ENCODE measurements around the gene TRIM62.
A peak's percentile ranks its signal among the peaks of the same experiment; 100 is the strongest.

The TRIM62 gene

DNA sequence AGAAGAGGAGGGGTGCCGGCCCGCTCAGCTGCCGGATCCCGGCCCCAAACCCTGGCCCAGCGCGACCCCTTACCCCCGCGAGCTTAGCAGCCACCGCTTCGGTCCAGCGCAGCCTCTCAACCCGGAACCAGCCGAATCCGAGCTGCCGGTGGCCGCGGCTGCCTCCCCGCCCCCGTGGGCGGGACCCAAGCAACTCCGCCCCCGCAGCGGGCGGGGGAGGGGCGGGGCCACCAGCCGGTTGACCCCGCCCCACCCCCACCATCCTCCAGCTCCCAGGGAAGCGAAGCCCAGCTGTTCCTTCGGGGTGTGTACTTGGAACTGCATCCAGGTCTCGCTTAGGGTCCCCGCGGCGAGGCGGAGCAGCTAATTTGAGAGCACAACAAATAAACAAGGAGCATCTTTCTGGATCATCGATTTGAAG, at the start of gene TRIM62:
Gene TRIM62, minus strand, starts transcription at position 123 of the 421 bp plus-strand sequence. CDS start 611 bp downstream, outside the sequence.
- DNase-seq (ENCODE audit: low read depth): peak; percentile 96
- Histone ChIP-seq H3K4me1 (ENCODE audit: control insufficient read depth, insufficient read depth, low read length) (peaks cover 5% of the 10 kb centered on the region), H3K9ac (ENCODE audit: low read length) (peak within 1 kb of the TSS; percentile 51), H3K27me3 (replicated peaks; ENCODE audit: control insufficient read depth, insufficient read depth, low read length) (peaks cover 4% of the 10 kb centered on the region), H3K4me3 (ENCODE audit: low read length) (peak within 1 kb of the TSS; percentile 84), H3K36me3 (ENCODE audit: control insufficient read depth, insufficient read depth, low read length, severe bottlenecking) (no peaks in the 10 kb centered on the region), H3K9me3 (ENCODE audit: control insufficient read depth, low read length) (no peaks in the 10 kb centered on the region)

DNA sequence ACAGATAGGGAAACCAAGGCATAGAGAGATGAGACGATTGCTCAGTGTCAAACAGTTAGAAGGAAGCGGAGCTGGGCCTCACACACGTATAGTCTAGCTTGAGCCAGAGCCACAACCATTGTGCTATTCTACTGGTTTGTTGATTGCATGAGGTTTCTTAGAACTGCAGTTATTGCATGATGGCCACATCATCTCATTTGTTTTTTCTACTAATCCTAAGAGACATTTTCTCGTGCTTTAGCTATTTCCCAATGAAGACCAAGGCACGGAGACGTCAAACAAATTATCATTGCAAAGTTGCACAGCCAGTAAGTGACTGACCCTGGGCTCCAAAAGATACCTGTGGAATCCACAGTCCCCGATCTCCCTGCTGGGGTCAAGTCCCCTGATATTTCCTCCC, 49.3 kb upstream of the TRIM62 start:
- H3K27me3 ChIP-seq (replicated peaks; ENCODE audit: control insufficient read depth, insufficient read depth, low read length): no peaks in the 10 kb centered on the region
- peak; percentile 54 for DNase-seq (ENCODE audit: low read depth)
- no peaks in the 10 kb centered on the region for H3K9me3 ChIP-seq (ENCODE audit: control insufficient read depth, low read length)
- no peak overlapping the region for H3K4me3 ChIP-seq (ENCODE audit: low read length)
- H3K4me1 ChIP-seq (ENCODE audit: control insufficient read depth, insufficient read depth, low read length): peaks cover 3% of the 10 kb centered on the region
- no peaks in the 10 kb centered on the region for H3K36me3 ChIP-seq (ENCODE audit: control insufficient read depth, insufficient read depth, low read length, severe bottlenecking)
- no peak overlapping the region for H3K9ac ChIP-seq (ENCODE audit: low read length)

DNA sequence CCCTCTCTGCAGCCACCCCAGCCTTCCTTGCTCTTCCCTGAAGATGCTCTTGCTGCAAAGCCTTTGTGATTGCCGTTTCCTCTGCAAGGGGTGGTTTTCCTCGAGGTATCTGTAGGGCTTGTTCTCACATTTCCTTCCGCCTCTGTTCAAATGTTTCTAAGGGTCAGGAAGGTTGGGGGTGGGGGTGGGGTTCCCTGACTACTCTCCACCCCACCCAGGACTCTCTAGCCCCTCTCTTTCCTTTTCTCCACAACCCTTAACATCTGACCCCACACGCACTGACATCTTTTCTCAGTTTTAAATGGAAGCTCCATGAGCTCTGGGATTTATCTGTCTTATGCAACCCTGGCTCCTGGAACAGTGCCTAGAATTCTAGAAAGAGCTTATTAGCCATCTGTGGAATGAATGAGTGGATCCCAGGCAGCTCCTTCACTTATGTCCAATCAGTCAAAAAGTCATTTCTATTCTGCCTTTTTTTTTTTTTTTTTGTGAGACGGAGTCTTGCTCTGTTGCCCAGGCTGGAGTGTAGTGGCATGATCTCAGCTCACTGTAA, 47.2 kb upstream of the TRIM62 start:
- peak; percentile 96 for DNase-seq (ENCODE audit: low read depth)
- peaks cover 11% of the 10 kb centered on the region for H3K9me3 ChIP-seq (ENCODE audit: control insufficient read depth, low read length)
- H3K27me3 ChIP-seq (replicated peaks; ENCODE audit: control insufficient read depth, insufficient read depth, low read length): no peaks in the 10 kb centered on the region

DNA sequence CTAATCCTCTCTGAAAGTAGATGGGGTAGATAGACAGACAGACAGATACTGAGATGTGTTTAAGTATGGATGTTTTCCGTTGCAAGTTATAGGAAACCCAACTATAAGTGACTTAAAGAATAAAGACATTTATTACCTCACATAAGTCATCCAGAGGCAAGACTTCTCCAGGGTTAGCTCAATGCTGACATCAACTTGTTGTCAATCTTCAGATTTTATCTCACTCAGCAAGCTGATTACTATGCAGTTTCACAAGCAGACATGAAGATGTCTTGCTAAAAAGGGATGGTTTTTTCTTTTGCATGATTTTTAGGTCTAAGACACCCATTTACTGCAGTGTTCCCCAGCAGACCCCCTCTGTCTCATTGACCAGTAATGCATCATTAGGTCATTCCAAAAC, 43.7 kb upstream of the TRIM62 start:
- peaks cover 18% of the 10 kb centered on the region for H3K4me1 ChIP-seq (ENCODE audit: control insufficient read depth, insufficient read depth, low read length)
- no peak for DNase-seq (ENCODE audit: low read depth)
- H3K27me3 ChIP-seq (replicated peaks; ENCODE audit: control insufficient read depth, insufficient read depth, low read length): no peaks in the 10 kb centered on the region
- no peak overlapping the region for H3K9ac ChIP-seq (ENCODE audit: low read length)
- H3K9me3 ChIP-seq (ENCODE audit: control insufficient read depth, low read length): peaks cover 12% of the 10 kb centered on the region
- no peak overlapping the region for H3K4me3 ChIP-seq (ENCODE audit: low read length)
- H3K36me3 ChIP-seq (ENCODE audit: control insufficient read depth, insufficient read depth, low read length, severe bottlenecking): no peaks in the 10 kb centered on the region

More for the DNA sequence above, 47.2 kb upstream of the TRIM62 start:
- Histone ChIP-seq H3K36me3 (ENCODE audit: control insufficient read depth, insufficient read depth, low read length, severe bottlenecking) (no peaks in the 10 kb centered on the region), H3K4me3 (ENCODE audit: low read length) (no peak overlapping the region), H3K4me1 (ENCODE audit: control insufficient read depth, insufficient read depth, low read length) (peaks cover 3% of the 10 kb centered on the region), H3K9ac (ENCODE audit: low read length) (no peak overlapping the region)

DNA sequence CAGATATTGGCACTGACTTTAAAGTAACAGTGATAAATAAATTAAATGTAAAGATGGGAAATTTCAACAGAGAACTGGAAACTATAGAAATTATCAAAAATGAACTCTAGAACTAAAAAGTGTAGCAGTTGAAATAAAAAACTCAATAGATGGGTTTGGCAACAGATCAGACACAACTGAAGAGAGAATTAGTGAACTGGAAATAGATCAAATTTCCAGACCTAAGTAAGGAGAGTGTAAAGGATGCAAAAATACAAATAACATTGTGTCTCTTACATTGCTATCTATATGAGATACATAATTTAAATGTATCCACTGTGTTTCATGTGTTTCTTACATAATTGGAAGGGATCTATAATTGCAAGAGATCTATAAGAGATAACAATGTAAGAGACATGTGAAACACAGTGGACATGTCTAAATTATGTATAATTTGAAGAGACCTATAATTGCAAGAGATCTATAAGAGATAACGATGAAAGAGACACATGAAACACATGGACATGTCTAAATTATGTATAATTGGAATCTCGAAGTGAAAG, 42.4 kb upstream of the TRIM62 start:
- Histone ChIP-seq H3K36me3 (ENCODE audit: control insufficient read depth, insufficient read depth, low read length, severe bottlenecking) (no peaks in the 10 kb centered on the region), H3K9ac (ENCODE audit: low read length) (no peak overlapping the region), H3K4me1 (ENCODE audit: control insufficient read depth, insufficient read depth, low read length) (peaks cover 19% of the 10 kb centered on the region), H3K27me3 (replicated peaks; ENCODE audit: control insufficient read depth, insufficient read depth, low read length) (no peaks in the 10 kb centered on the region), H3K9me3 (ENCODE audit: control insufficient read depth, low read length) (peaks cover 12% of the 10 kb centered on the region), H3K4me3 (ENCODE audit: low read length) (no peak overlapping the region)
- DNase-seq (ENCODE audit: low read depth): no peak

DNA sequence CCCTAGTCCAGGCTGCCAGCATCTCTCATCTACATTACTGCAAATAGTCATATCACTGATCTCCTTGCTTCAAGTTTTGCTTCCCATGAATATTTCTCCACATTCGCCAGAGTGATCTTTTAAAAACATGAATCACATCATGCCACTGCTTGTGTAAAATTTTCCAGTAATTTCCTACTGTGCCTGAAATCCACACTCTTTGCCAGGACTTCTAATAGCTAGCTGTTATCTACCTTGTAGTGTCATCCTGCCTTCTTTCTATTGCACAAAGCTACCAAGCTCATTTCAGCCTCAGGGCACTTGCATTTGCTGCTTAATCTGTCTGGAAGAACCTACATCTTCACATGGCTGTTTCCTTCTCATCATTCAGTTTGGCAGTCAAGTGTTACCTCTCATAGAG, 40.5 kb upstream of the TRIM62 start:
- Histone ChIP-seq H3K4me3 (ENCODE audit: low read length) (no peak overlapping the region), H3K9me3 (ENCODE audit: control insufficient read depth, low read length) (peaks cover 12% of the 10 kb centered on the region), H3K27me3 (replicated peaks; ENCODE audit: control insufficient read depth, insufficient read depth, low read length) (no peaks in the 10 kb centered on the region), H3K9ac (ENCODE audit: low read length) (no peak overlapping the region), H3K4me1 (ENCODE audit: control insufficient read depth, insufficient read depth, low read length) (peaks cover 19% of the 10 kb centered on the region), H3K36me3 (ENCODE audit: control insufficient read depth, insufficient read depth, low read length, severe bottlenecking) (no peaks in the 10 kb centered on the region)
- DNase-seq (ENCODE audit: low read depth): peak; percentile 32

DNA sequence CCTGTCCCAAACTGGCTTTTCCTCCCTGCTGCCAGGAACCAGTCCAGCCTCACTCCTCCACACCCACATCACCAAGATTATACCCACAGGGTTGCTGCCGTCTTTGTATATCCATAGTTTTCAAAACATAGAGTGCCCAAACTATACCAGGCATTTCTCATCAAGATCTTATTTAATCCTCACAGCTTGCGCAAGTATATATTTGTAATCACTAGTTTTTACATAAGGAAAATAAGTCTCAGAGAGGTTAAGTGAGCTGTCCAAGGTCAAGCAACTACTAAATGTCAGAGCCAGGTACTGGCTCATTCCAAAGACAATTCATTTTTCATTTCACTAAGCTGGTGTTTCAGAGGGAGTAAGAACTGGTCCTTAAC, 39.5 kb upstream of the TRIM62 start:
- H3K4me3 ChIP-seq (ENCODE audit: low read length): no peak overlapping the region
- no peaks in the 10 kb centered on the region for H3K36me3 ChIP-seq (ENCODE audit: control insufficient read depth, insufficient read depth, low read length, severe bottlenecking)
- no peaks in the 10 kb centered on the region for H3K27me3 ChIP-seq (replicated peaks; ENCODE audit: control insufficient read depth, insufficient read depth, low read length)
- no peak overlapping the region for H3K9ac ChIP-seq (ENCODE audit: low read length)
- peaks cover 19% of the 10 kb centered on the region for H3K4me1 ChIP-seq (ENCODE audit: control insufficient read depth, insufficient read depth, low read length)
- peaks cover 12% of the 10 kb centered on the region for H3K9me3 ChIP-seq (ENCODE audit: control insufficient read depth, low read length)
- peak; percentile 54 for DNase-seq (ENCODE audit: low read depth)

DNA sequence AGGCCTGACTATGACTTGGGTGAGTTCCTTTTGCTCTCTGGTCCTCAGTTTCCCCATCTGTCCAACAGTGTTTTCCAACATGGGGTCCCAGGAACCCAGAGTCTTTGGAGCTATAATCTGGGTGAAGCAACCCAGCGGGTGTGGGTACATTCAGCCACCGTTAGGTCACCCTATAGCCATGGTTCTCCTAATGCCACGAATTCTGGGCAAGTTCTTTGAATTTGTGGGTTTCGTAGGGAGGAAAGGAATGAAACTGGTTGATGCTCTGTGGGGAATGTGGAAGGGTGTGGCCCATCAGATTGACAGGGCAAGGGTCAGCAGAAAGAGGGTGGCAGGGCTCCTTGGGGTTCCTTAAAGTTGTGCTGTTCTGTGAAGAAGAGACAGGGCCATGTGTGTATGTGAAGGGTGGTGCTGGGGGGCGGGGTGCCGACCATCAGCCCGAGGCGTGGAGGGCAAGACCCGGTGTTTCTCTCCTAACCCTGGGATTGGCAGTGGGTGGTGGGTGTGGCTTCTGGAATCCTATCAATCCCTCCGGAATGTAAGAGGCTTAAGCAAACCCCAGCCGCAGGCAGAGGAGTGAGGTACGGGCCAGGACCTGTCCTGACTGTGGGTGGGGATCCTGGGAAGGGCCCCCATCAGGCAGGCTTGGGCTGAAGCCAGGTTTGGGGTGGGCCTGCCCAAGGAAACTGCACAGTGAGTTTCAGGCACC, 39.0 kb upstream of the TRIM62 start:
- H3K27me3 ChIP-seq (replicated peaks; ENCODE audit: control insufficient read depth, insufficient read depth, low read length): no peaks in the 10 kb centered on the region
- H3K9ac ChIP-seq (ENCODE audit: low read length): no peak overlapping the region
- peaks cover 19% of the 10 kb centered on the region for H3K4me1 ChIP-seq (ENCODE audit: control insufficient read depth, insufficient read depth, low read length)
- H3K9me3 ChIP-seq (ENCODE audit: control insufficient read depth, low read length): peaks cover 12% of the 10 kb centered on the region
- peak; percentile 52 for DNase-seq (ENCODE audit: low read depth)
- no peaks in the 10 kb centered on the region for H3K36me3 ChIP-seq (ENCODE audit: control insufficient read depth, insufficient read depth, low read length, severe bottlenecking)
- no peak overlapping the region for H3K4me3 ChIP-seq (ENCODE audit: low read length)

DNA sequence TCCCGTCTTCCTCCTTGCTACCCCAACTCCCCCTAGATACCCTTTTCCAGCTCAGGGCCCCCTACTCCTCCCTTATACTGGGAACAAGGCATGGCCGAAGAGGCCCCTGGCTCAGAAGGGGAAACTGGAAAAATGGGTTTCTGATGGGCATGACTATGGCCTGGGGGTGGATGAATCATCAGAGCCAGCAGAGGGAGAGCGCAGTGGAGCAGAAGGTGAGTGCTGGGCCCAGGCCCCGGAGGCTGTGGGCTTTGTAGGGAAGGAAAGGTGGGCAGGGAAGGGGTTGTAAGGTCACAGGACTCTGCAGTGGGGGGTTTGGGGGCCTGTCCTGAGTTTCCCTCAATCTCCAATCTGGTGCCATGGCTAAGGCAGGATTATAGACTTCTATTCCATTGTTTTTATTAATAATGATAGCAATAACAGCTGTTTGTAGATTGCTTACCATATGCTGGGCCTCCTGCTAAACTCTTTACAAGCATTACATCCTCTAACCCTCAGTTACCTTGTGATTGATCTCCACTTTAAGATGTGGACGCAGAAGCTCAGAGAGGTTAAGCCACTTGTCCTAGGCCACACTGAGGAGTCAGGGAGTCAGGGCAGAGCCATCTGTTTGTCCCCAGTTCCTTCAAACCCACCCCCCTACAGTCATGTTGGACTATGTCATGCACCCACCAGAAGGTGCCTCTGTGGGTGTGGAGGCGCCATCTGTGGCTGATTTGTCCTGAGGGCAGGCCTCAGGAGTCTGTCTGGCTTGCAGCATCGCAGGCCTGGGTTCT, 38.2 kb upstream of the TRIM62 start:
- H3K27me3 ChIP-seq (replicated peaks; ENCODE audit: control insufficient read depth, insufficient read depth, low read length): no peaks in the 10 kb centered on the region
- no peak overlapping the region for H3K4me3 ChIP-seq (ENCODE audit: low read length)
- no peaks in the 10 kb centered on the region for H3K36me3 ChIP-seq (ENCODE audit: control insufficient read depth, insufficient read depth, low read length, severe bottlenecking)
- H3K9me3 ChIP-seq (ENCODE audit: control insufficient read depth, low read length): peaks cover 12% of the 10 kb centered on the region
- H3K4me1 ChIP-seq (ENCODE audit: control insufficient read depth, insufficient read depth, low read length): peaks cover 19% of the 10 kb centered on the region
- DNase-seq (ENCODE audit: low read depth): peak; percentile 75
- no peak overlapping the region for H3K9ac ChIP-seq (ENCODE audit: low read length)

DNA sequence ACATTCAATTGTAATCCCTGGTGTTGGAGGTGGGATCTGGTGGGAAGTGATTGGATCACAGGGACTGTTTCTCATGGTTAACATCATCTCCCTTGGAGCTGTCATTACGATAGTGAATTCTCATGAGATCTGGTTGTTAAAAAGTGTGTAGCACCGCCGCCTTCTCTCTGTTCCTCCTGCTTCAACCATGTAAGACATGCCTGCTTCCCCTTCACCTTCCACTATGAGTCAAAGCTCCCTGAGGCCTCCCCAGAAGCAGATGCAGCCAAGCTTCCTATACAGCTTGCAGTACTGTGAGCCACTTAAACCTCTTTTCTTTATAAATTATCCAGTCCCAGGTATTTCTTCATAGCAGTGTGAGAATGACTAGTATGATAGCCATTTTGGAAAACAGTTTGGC, 30.1 kb upstream of the TRIM62 start:
- H3K27me3 ChIP-seq (replicated peaks; ENCODE audit: control insufficient read depth, insufficient read depth, low read length): no peaks in the 10 kb centered on the region
- H3K9ac ChIP-seq (ENCODE audit: low read length): no peak overlapping the region
- H3K9me3 ChIP-seq (ENCODE audit: control insufficient read depth, low read length): no peaks in the 10 kb centered on the region

DNA sequence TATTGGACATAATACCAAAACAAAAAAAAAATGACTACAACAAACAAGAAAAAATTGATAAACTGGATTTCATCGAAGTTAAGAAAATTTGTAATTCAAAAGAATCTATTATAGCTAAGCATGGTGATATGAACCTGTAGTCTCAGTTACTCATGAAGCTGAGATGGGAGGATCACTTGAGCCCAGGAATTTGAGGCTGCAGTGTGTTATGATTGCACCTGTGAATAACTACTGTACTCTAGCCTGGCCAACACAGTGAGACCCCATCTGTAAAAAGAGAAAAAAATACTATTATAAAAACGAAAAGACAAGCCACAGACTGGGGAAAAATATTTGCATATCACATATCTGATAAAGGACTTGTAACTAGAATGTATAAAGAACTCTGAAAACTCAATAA, 24.5 kb upstream of the TRIM62 start:
- DNase-seq (ENCODE audit: low read depth): no peak
- H3K27me3 ChIP-seq (replicated peaks; ENCODE audit: control insufficient read depth, insufficient read depth, low read length): no peaks in the 10 kb centered on the region
- no peaks in the 10 kb centered on the region for H3K36me3 ChIP-seq (ENCODE audit: control insufficient read depth, insufficient read depth, low read length, severe bottlenecking)
- no peaks in the 10 kb centered on the region for H3K4me1 ChIP-seq (ENCODE audit: control insufficient read depth, insufficient read depth, low read length)
- H3K9ac ChIP-seq (ENCODE audit: low read length): no peak overlapping the region
- H3K4me3 ChIP-seq (ENCODE audit: low read length): no peak overlapping the region
- peaks cover 8% of the 10 kb centered on the region for H3K9me3 ChIP-seq (ENCODE audit: control insufficient read depth, low read length)

More for the DNA sequence above, 30.1 kb upstream of the TRIM62 start:
- no peaks in the 10 kb centered on the region for H3K36me3 ChIP-seq (ENCODE audit: control insufficient read depth, insufficient read depth, low read length, severe bottlenecking)
- no peak overlapping the region for H3K4me3 ChIP-seq (ENCODE audit: low read length)
- no peaks in the 10 kb centered on the region for H3K4me1 ChIP-seq (ENCODE audit: control insufficient read depth, insufficient read depth, low read length)
- no peak for DNase-seq (ENCODE audit: low read depth)

All from adipocyte (in vitro differentiated cells).